GM03348 (cell line): ENCODE results near the gene PDCD2.
"Not testable (repeated sequence)": the region's sequence is repeated elsewhere in the genome, so short reads cannot be mapped to it uniquely, and the experiment has no call there.

Experiments
- DNase-seq: peaks from one replicate; pipeline ENCODE4 v3.0.0; 2012; ENCODE audit warnings: low spot score

The PDCD2 gene

GRCh38 chr6:170552765-170553533 lies 31.5 kb downstream of the PDCD2 start, which contains the start of gene PSMB1:
Gene PSMB1, minus strand, starts transcription at chr6:170553307. Its CDS starts 65 bp downstream, at chr6:170553242.
- DNase-seq, result peak; percentile 90

- DNase-seq, result no peak
Measured at GRCh38 chr6:170545405-170545804, 39.0 kb downstream of the PDCD2 start.

GRCh38 chr6:170542031-170542719 lies 42.3 kb downstream of the PDCD2 start:
- DNase-seq, result no peak

GRCh38 chr6:170537329-170537728 lies 47.1 kb downstream of the PDCD2 start:
- no peak for DNase-seq

- DNase-seq, result no peak
Measured at GRCh38 chr6:170536671-170537070, 47.8 kb downstream of the PDCD2 start.

GRCh38 chr6:170535004-170535403 lies 49.4 kb downstream of the PDCD2 start:
- DNase-seq, result no peak

- no peak for DNase-seq
Measured at GRCh38 chr6:170533792-170534191, 50.6 kb downstream of the PDCD2 start.

GRCh38 chr6:170532867-170533488 lies 51.5 kb downstream of the PDCD2 start:
- no peak for DNase-seq

- DNase-seq, result peak; percentile 87
Measured at GRCh38 chr6:170529839-170530469, 54.5 kb downstream of the PDCD2 start.

GRCh38 chr6:170527995-170528394 lies 56.4 kb downstream of the PDCD2 start:
- DNase-seq, result not testable (repeated sequence)

GRCh38 chr6:170525795-170526194 lies 58.6 kb downstream of the PDCD2 start:
- DNase-seq, result no peak
